Uterus (tissue), 4 donors: ENCODE data around the gene IPO4. TPM values are rescaled to one million over a fixed set of nuclear protein-coding genes. Genes with fewer than 3 reads are reported as not detected.

ENCODE experiments used
- DNase-seq, 2 donors: peaks; one replicate each; pipeline ENCODE4 v3.0.0-alpha.2; 2019 to 2020
- H3K27ac ChIP-seq, 2 donors: fragments of 200-600 bp; sonication (generic); 1 replicate in 1 of 2; 2 replicates in 1 of 2; pipeline ENCODE4 v1.5.1; 2016 to 2018
- H3K27me3 ChIP-seq, 2 donors: fragments of 200-600 bp; sonication (generic); one replicate each; pipeline ENCODE4 v1.5.1; 2018 to 2019; ENCODE audit warnings: control low read depth in 1 of 2
- H3K36me3 ChIP-seq, 2 donors: fragments of 200-600 bp; sonication (generic); one replicate each; pipeline ENCODE4 v1.5.1; 2019; ENCODE audit warnings: control low read depth in 1 of 2
- H3K4me1 ChIP-seq, 2 donors: fragments of 200-600 bp; sonication (generic); one replicate each; pipeline ENCODE4 v1.5.1; 2018 to 2019; ENCODE audit warnings: control low read depth in 1 of 2
- H3K4me3 ChIP-seq, 2 donors: fragments of 200-600 bp; sonication (generic); 1 replicate in 1 of 2; 2 replicates in 1 of 2; pipeline ENCODE4 v1.5.1; 2018 to 2019; ENCODE audit warnings: mild to moderate bottlenecking in 1 of 2
- H3K9me3 ChIP-seq, 2 donors: fragments of 200-600 bp; sonication (generic); one replicate each; pipeline ENCODE4 v1.5.1; 2019; ENCODE audit warnings: control low read depth in 1 of 2
- POLR2A ChIP-seq, 2 donors: fragments of 450-650 bp; IDR thresholded peaks; one replicate each; pipeline ENCODE4 v1.6.1; 2016; ENCODE audit warnings: antibody characterized with exemption in 2 of 2, mild to moderate bottlenecking in 1 of 2, moderate library complexity in 1 of 2
- intact Hi-C: fragments of 100-400 bp; cut with DNase I; formaldehyde crosslinking; loops from one replicate; pipeline ENCODE4 v1.15.1; 2023; ENCODE audit warnings: low total_unique reads
- total RNA-seq, 4 donors: library from RNA; depleted of rRNA in 3 of 4; stranded (reverse); fragments of >200 nt in 3 of 4; gene quantifications; one replicate each; pipeline versions ENCODE4 v1.1.0 to v1.2.4, GENCODE V29; 2014 to 2023
- TF ChIP-seq, protein P1 (sequence below), 4 experiments: fragments of 200-600 bp in 2 of 4; fragments of 450-650 bp in 2 of 4; sonication (generic) in 2 of 4; IDR thresholded peaks; one replicate each; pipeline ENCODE4 v1.5.1; 2016 to 2019; ENCODE audit warnings: antibody characterized with exemption in 4 of 4, mild to moderate bottlenecking in 2 of 4, moderate library complexity in 1 of 4
- donor health status: DM: yes; HTN: yes; CAD: no.

Gene IPO4
- total RNA-seq, 4 donors from 2014 or later: 3.1 to 33.7 (median 29.6) TPM

GRCh38 chr14:24149302-24149969, 39.2 kb downstream of the IPO4 start:
- H3K4me3 ChIP-seq: no peak overlapping the region
- intact Hi-C loops: no loop called here
- H3K27me3 ChIP-seq: no peaks in the 10 kb centered on the region
- peaks cover 4 to 6% of the 10 kb centered on the region in 2 donors for H3K4me1 ChIP-seq
- H3K36me3 ChIP-seq: no peaks in the 10 kb centered on the region
- no peaks in the 10 kb centered on the region for H3K9me3 ChIP-seq
- DNase-seq: no peak
- TF ChIP-seq, protein P1, sequence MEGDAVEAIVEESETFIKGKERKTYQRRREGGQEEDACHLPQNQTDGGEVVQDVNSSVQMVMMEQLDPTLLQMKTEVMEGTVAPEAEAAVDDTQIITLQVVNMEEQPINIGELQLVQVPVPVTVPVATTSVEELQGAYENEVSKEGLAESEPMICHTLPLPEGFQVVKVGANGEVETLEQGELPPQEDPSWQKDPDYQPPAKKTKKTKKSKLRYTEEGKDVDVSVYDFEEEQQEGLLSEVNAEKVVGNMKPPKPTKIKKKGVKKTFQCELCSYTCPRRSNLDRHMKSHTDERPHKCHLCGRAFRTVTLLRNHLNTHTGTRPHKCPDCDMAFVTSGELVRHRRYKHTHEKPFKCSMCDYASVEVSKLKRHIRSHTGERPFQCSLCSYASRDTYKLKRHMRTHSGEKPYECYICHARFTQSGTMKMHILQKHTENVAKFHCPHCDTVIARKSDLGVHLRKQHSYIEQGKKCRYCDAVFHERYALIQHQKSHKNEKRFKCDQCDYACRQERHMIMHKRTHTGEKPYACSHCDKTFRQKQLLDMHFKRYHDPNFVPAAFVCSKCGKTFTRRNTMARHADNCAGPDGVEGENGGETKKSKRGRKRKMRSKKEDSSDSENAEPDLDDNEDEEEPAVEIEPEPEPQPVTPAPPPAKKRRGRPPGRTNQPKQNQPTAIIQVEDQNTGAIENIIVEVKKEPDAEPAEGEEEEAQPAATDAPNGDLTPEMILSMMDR (IDR thresholded peaks at IDR 0.05): no peak
- no peak for TF ChIP-seq POLR2A (IDR thresholded peaks at IDR 0.05)
- H3K27ac ChIP-seq: no peak overlapping the region

DNA sequence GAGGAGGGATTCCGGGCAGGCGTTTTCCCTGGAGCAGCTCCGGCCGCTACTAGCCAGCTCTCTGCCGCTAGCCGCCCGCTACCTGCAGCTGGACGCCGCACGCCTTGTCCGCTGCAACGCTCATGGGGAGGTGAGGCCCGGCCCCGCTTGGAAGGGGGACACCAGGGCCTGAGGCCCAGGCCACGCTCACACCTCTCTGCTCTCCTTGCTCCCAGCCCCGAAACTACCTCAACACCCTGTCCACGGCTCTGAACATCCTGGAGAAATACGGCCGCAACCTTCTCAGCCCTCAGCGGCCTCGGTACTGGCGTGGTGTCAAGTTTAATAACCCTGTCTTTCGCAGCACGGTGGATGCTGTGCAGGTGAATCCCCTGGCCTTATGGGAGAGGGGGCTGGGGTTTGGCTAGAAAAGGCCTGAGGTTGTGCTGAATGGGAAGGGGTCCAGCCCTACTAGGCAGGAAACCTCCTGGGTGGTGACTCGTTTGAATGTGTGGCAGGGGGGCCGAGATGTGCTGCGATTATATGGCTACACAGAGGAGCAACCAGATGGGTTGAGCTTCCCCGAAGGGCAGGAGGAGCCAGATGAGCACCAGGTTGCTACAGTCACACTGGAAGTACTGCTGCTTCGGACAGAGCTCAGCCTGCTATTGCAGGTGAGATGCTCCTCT, 40.7 kb downstream of the IPO4 start:
- H3K27me3 ChIP-seq: no peaks in the 10 kb centered on the region
- H3K27ac ChIP-seq: peak overlapping the region; percentile 81 to 92
- H3K9me3 ChIP-seq: no peaks in the 10 kb centered on the region
- intact Hi-C loops: no loop called here
- H3K4me1 ChIP-seq: peaks cover 4 to 6% of the 10 kb centered on the region in 2 donors
- no peak for DNase-seq
- TF ChIP-seq POLR2A (IDR thresholded peaks at IDR 0.05): no peak
- TF ChIP-seq, protein P1 (IDR thresholded peaks at IDR 0.05): no peak
- H3K4me3 ChIP-seq: peak overlapping the region; percentile 84 to 95
- H3K36me3 ChIP-seq: no peaks in the 10 kb centered on the region

- H3K4me1 ChIP-seq: peaks cover 4 to 6% of the 10 kb centered on the region in 2 donors
- TF ChIP-seq POLR2A (IDR thresholded peaks at IDR 0.05): peak; percentile 11 to 49
- TF ChIP-seq, protein P1 (IDR thresholded peaks at IDR 0.05): peak in 1 of 4 experiments; percentile 5
- H3K27me3 ChIP-seq: no peaks in the 10 kb centered on the region
- peak within 1 kb of the TSS; percentile 90 to 92 for H3K27ac ChIP-seq
- peak within 1 kb of the TSS; percentile 84 to 95 for H3K4me3 ChIP-seq
- intact Hi-C loops: no loop called here
- DNase-seq: peak; percentile 98 to 99
- H3K36me3 ChIP-seq: no peaks in the 10 kb centered on the region
- H3K9me3 ChIP-seq: no peaks in the 10 kb centered on the region
These were observed 41.4 kb downstream of the IPO4 start, which contains the start of gene RNF31 for GRCh38 chr14:24146978-24147760. Gene RNF31, plus strand, starts transcription at chr14:24147498. Its CDS starts 201 bp downstream, at chr14:24147699.

GRCh38 chr14:24146453-24146977, 42.1 kb downstream of the IPO4 start, which contains the start of gene PSME2:
Gene PSME2, minus strand, starts transcription at chr14:24146610. Its CDS starts 29 bp downstream, at chr14:24146581.
- peak; percentile 94 for DNase-seq
- H3K9me3 ChIP-seq: no peaks in the 10 kb centered on the region
- H3K36me3 ChIP-seq: no peaks in the 10 kb centered on the region
- intact Hi-C loops: no loop called here
- peak within 1 kb of the TSS; percentile 90 to 92 for H3K27ac ChIP-seq
- peaks cover 4 to 6% of the 10 kb centered on the region in 2 donors for H3K4me1 ChIP-seq
- peak; percentile 13 to 46 for TF ChIP-seq POLR2A (IDR thresholded peaks at IDR 0.05)
- TF ChIP-seq, protein P1 (IDR thresholded peaks at IDR 0.05): no peak
- H3K27me3 ChIP-seq: no peaks in the 10 kb centered on the region
- peak within 1 kb of the TSS; percentile 84 to 95 for H3K4me3 ChIP-seq
